Measurements from ENCODE around the gene RHBDF2.

DNA sequence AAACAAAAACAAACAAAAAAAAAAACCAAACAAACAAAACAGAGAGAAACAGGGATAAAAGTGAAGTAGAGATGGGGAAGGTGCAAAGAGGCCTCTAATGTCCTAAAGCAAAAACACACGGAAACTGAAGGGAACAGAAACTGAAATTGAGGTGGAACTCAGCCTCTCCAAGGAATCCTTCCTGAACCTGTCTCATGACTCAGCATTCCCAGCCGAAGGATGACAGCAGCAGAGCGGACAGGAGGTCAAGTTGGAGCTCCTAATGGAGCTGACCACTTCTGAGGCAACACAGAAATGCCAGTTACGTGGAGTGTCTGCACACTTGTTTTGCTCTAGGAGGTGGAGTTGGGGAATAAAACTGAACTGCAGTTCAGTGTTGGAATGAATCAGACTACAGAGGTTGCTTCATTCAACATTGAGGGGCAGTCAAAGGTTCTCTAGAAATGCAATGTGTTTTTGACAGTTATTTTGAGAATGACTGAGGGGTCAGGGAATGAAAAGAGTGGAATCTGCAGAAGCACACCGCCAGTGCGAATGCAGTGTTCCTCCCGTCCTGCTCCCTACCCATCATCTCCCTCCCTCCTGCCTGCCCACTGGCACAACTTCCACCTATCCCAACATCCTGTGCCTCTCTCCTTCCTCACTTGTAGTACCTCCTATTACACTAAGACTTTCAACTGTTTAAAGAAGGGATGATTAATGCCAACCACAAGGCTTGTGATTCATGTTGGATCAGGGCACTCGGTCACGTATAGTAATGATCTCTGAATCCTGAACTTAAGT lies 54.6 kb downstream of the RHBDF2 start:
- TF ChIP-seq POLR2A (IDR thresholded peaks at IDR 0.05; ENCODE audit: low read length) (no peak), GATA1 (IDR thresholded peaks at IDR 0.05; ENCODE audit: low read depth, low read length) (no peak)

Measured in erythroblast (primary cell).